ENCODE measurements around the gene LIPE. TPM values are rescaled to one million over a fixed set of nuclear protein-coding genes. Genes with fewer than 3 reads are reported as not detected.
A peak's percentile ranks its signal among the peaks of the same experiment; 100 is the strongest.

The LIPE gene
- total RNA-seq, 4 donors from 2014 or later = 3.6 to 10.6 (median 5.9) TPM

- no peaks in the 10 kb centered on the region for H3K9me3 ChIP-seq
- no peaks in the 10 kb centered on the region for H3K27me3 ChIP-seq
- intact Hi-C loops (cut with DNase I) = no loop called here
- H3K4me1 ChIP-seq = peaks cover 9 to 26% (median 15%) of the 10 kb centered on the region in 4 donors
- no peak for TF ChIP-seq POLR2A (IDR thresholded peaks at IDR 0.05; ENCODE audit: low read depth)
- no peak for TF ChIP-seq POLR2AphosphoS5 (IDR thresholded peaks at IDR 0.05)
- no peak for TF ChIP-seq EP300 (IDR thresholded peaks at IDR 0.05)
- TF ChIP-seq, protein P1, sequence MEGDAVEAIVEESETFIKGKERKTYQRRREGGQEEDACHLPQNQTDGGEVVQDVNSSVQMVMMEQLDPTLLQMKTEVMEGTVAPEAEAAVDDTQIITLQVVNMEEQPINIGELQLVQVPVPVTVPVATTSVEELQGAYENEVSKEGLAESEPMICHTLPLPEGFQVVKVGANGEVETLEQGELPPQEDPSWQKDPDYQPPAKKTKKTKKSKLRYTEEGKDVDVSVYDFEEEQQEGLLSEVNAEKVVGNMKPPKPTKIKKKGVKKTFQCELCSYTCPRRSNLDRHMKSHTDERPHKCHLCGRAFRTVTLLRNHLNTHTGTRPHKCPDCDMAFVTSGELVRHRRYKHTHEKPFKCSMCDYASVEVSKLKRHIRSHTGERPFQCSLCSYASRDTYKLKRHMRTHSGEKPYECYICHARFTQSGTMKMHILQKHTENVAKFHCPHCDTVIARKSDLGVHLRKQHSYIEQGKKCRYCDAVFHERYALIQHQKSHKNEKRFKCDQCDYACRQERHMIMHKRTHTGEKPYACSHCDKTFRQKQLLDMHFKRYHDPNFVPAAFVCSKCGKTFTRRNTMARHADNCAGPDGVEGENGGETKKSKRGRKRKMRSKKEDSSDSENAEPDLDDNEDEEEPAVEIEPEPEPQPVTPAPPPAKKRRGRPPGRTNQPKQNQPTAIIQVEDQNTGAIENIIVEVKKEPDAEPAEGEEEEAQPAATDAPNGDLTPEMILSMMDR (IDR thresholded peaks at IDR 0.05) = no peak
- WGBS = 93% methylated on average over 28 of the region's 30 CpGs
- H3K36me3 ChIP-seq = peaks cover 0 to 55% (median 14%) of the 10 kb centered on the region in 4 donors
- DNase-seq (ENCODE audit: extremely low spot score) = no peak
- no peak overlapping the region for H3K27ac ChIP-seq (replicated peaks in 1 of 4)
- no peak overlapping the region for H3K4me3 ChIP-seq
These were observed 19.9 kb downstream of the LIPE start for GRCh38 chr19:42407085-42407815.

- intact Hi-C loops (cut with DNase I) = no loop called here
- TF ChIP-seq POLR2AphosphoS5 (IDR thresholded peaks at IDR 0.05) = no peak
- TF ChIP-seq EP300 (IDR thresholded peaks at IDR 0.05) = no peak
- TF ChIP-seq POLR2A (IDR thresholded peaks at IDR 0.05; ENCODE audit: low read depth) = no peak
- TF ChIP-seq, protein P1 (IDR thresholded peaks at IDR 0.05) = no peak
- peaks cover 0 to 55% (median 14%) of the 10 kb centered on the region in 4 donors for H3K36me3 ChIP-seq
- no peak overlapping the region for H3K4me3 ChIP-seq
- no peak overlapping the region for H3K27ac ChIP-seq (replicated peaks in 1 of 4)
- no peak for DNase-seq (ENCODE audit: extremely low spot score)
- H3K27me3 ChIP-seq = no peaks in the 10 kb centered on the region
- no peaks in the 10 kb centered on the region for H3K9me3 ChIP-seq
- H3K4me1 ChIP-seq = peaks cover 21 to 27% (median 25%) of the 10 kb centered on the region in 4 donors
- WGBS = 97% methylated on average over 10 of the region's 11 CpGs
These were observed 21.1 kb downstream of the LIPE start for GRCh38 chr19:42406111-42406510.

- DNase-seq (ENCODE audit: extremely low spot score) = no peak
- TF ChIP-seq POLR2A (IDR thresholded peaks at IDR 0.05; ENCODE audit: low read depth) (no peak), POLR2AphosphoS5 (IDR thresholded peaks at IDR 0.05) (no peak), EP300 (IDR thresholded peaks at IDR 0.05) (no peak)
- TF ChIP-seq, protein P1 (IDR thresholded peaks at IDR 0.05) = no peak
- intact Hi-C loops (cut with DNase I) = no loop called here
- Histone ChIP-seq H3K27ac (replicated peaks in 1 of 4) (no peak overlapping the region), H3K4me3 (no peak overlapping the region), H3K27me3 (no peaks in the 10 kb centered on the region), H3K36me3 (peaks cover 0 to 45% (median 14%) of the 10 kb centered on the region in 4 donors), H3K9me3 (no peaks in the 10 kb centered on the region), H3K4me1 (peaks cover 11 to 26% (median 18%) of the 10 kb centered on the region in 4 donors)
- WGBS = 98% methylated on average over 10 of the region's 10 CpGs
These were observed 23.6 kb downstream of the LIPE start for GRCh38 chr19:42403586-42403985.

DNA sequence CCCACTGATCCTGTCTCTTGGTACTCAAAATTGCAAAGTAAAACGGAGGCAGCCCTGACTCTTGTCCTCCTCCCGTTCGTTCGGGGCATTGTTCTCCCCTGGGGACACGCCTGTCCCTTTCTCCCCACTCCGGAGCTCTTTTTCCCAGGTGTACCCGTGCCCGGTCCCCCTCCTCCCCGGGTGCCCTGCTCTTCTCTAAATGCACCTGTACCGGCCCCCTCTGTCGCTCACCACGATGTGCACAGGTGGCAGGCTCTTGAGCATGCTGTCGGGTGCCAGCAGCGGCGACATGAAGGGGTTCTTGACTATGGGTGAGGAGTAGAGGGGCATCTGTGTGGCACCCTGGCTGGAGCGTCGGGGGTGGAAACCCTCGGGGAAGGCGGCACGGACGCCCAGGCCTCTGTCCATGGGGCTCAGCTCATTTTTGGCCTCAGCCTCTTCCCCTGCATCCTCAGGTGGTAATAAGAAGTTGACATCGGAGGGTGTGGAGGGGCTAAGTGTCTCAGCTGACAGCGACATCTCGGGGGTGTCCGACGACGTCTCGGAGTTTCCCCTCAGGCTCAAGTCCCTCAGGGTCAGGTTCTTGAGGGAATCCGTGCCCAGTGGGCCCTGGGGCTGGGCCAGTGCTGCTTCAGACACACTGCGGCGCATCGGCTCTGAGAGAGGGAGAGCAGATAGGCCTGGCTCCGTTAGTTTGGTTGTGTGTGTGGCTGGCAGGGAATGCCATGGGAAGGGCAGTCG, 24.6 kb downstream of the LIPE start:
- Histone ChIP-seq H3K27ac (replicated peaks in 1 of 4) (peak overlapping the region in 3 of 4 donors; percentile 59 to 75 (median 72)), H3K9me3 (no peaks in the 10 kb centered on the region), H3K36me3 (peaks cover 0 to 40% (median 9%) of the 10 kb centered on the region in 4 donors), H3K27me3 (no peaks in the 10 kb centered on the region), H3K4me1 (peaks cover 18 to 31% (median 26%) of the 10 kb centered on the region in 4 donors), H3K4me3 (peak overlapping the region; percentile 69 to 73 (median 70))
- TF ChIP-seq EP300 (IDR thresholded peaks at IDR 0.05) = no peak
- 57% methylated on average over 23 of the region's 34 CpGs for WGBS
- DNase-seq (ENCODE audit: extremely low spot score) = no peak
- intact Hi-C loops (cut with DNase I) = no loop called here
